Adrenal gland (tissue), 5 donors: ENCODE results near the gene ZSCAN25.

Experiments used
- POLR2A ChIP-seq, 2 donors: fragments of 450-650 bp; IDR thresholded peaks; one replicate each; pipeline ENCODE4 v1.6.1; 2017; ENCODE audit warnings: antibody characterized with exemption in 2 of 2, mild to moderate bottlenecking in 2 of 2, moderate library complexity in 1 of 2
- TF ChIP-seq, protein P1 (sequence below), 6 experiments: fragments of 450-650 bp in 4 of 6; fragments of 200-600 bp in 2 of 6; sonication (generic) in 1 of 6; IDR thresholded peaks; 1 replicate in 5 of 6; 2 replicates in 1 of 6; pipeline versions ENCODE4 v1.5.1 to v1.8.0; 2016 to 2021; ENCODE audit warnings: antibody characterized with exemption in 6 of 6, mild to moderate bottlenecking in 2 of 6, moderate library complexity in 1 of 6
- donor health status: DM: no; HTN: no; CAD: no.

DNA sequence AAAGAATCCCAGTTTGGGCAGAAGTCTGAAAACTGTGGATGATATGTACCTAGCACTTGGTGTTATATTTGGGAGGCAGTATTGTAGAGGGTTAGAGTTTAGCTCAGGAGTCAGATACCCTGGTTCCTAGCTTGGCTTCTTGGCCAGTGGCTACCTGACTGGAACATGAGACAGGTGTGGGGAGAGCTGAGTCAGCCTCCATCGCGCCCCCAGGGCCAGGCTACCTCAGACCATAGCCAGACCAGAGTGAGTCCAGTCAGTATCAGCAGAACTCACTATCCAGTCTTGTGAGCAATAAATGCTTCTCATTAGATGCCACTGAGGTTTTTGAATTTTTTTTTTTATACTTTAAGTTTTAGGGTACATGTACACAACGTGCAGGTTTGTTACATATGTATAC, 37.0 kb downstream of the ZSCAN25 start:
- no peak for TF ChIP-seq POLR2A (IDR thresholded peaks at IDR 0.05)
- TF ChIP-seq, protein P1, sequence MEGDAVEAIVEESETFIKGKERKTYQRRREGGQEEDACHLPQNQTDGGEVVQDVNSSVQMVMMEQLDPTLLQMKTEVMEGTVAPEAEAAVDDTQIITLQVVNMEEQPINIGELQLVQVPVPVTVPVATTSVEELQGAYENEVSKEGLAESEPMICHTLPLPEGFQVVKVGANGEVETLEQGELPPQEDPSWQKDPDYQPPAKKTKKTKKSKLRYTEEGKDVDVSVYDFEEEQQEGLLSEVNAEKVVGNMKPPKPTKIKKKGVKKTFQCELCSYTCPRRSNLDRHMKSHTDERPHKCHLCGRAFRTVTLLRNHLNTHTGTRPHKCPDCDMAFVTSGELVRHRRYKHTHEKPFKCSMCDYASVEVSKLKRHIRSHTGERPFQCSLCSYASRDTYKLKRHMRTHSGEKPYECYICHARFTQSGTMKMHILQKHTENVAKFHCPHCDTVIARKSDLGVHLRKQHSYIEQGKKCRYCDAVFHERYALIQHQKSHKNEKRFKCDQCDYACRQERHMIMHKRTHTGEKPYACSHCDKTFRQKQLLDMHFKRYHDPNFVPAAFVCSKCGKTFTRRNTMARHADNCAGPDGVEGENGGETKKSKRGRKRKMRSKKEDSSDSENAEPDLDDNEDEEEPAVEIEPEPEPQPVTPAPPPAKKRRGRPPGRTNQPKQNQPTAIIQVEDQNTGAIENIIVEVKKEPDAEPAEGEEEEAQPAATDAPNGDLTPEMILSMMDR (IDR thresholded peaks at IDR 0.05), result no peak
